ENCODE measurements around the gene SHC3.

SHC3 gene

DNA sequence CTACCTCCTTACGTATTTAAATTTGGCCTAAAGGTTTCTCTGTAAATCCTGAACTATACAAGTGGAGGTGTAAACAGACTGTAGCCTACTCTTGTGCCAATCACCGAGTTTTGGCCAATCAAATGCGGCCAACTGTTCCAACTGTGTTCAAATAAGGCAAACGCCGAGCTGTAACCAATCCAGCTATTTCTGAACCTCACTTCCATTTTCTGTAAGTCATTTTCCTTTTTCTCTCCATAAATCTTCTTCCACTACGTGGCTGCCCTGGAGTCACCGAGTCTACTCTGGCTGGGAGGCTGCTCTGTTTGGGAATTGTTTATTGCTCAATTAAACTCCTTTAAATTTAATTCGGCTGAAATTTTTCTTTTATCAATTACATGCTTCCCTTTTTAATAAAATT, 129.0 kb downstream of the SHC3 start:
- no peak for DNase-seq

- DNase-seq, result no peak
Observed at GRCh38 chr9:89048616-89049015, 130.0 kb downstream of the SHC3 start.

GRCh38 chr9:89047667-89048066, 131.0 kb downstream of the SHC3 start:
- DNase-seq, result no peak

- no peak for DNase-seq
Observed at GRCh38 chr9:89046832-89047231, 131.8 kb downstream of the SHC3 start.

DNA sequence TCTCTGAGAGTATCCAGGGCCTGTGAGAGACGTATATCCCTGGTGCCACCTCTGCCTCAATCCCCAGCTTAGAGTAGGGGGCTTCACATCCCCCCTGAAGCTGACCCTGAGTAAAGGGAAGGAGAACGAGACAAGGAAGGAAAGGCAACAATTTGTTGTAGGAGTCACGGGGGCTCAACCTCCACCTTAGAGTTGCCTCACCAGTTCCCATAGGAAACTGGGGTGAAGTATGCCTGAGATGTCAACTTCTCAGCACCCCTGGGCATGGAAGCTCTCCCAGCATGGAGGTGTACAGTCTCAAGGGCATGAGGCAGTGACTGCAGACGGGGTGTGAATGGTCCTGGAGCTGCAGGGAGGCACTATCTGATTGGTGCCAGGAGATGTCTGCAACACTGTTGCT, 133.7 kb downstream of the SHC3 start:
- no peak for DNase-seq

DNA sequence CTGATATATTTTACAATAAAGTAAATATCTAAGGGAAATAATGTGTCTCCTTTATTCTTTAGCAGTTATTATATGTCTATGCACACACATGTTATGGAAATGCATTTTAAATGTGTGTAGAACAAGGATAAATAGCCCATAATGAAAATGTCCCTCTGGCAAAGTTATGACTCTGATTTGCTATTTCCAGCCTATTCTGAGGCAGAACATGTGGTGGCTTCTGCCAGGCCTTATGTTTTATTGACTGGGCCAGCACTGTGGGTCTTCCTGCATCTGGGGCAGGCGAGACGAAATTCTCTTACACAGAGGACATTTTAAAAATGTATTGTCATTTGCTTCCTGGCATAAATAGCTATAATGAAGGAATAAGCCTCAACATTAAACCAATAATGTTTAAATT, 134.5 kb downstream of the SHC3 start:
- DNase-seq, result no peak

- DNase-seq, result no peak
Observed at GRCh38 chr9:89042984-89043383, 135.6 kb downstream of the SHC3 start.

DNA sequence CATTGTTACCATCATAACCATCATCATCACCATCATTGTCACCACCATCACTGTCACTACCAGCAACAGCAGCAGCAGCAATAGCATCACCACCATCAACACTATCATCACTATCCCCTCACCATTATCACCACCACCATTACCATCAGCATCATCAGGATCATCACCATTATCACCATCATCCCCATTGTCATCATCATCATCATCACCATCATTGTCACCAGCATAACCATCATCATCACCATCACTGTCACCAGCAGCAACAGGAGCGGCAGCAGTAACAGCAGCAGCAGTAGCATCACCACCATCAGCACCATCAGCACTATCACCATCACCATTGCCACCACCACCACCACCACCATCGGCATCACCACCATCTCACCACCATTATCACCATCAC, 139.0 kb downstream of the SHC3 start:
- no peak for DNase-seq

- DNase-seq, result no peak
Observed at GRCh38 chr9:89039104-89039465, 139.5 kb downstream of the SHC3 start.

DNA sequence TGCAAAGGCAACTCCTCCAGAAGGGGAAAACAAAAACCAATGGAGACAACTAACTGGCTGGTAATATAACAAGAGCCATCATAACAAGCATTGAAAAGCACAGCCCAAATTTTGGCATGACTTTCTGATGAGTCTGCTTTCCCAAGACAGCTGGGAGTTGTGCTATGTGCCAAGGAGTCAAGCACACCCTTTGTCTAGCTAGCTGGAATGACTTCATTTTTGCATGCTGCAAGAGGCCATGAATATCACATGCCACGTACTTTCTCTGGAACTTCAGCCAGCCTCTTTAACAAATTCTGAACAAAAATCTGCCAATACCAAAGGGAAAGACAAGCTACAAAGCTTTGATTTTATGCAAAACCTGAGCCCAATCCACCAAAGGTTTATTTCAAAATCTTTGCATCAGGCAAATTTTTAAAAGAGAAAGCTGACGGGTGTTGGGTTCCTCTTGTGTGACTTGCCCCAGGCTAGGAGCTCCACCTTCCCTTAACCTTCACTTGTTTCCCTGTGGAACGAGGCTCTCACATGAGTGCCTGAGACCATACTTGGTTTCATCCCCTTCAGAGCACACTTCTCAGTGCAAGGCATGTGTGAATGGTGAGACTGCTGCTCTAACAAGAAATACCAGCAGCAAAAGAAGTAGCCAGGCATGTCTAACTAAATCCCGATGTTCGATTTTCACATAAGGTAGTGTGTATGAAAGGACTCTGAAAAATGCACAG, 140.1 kb downstream of the SHC3 start:
- DNase-seq, result no peak

DNA sequence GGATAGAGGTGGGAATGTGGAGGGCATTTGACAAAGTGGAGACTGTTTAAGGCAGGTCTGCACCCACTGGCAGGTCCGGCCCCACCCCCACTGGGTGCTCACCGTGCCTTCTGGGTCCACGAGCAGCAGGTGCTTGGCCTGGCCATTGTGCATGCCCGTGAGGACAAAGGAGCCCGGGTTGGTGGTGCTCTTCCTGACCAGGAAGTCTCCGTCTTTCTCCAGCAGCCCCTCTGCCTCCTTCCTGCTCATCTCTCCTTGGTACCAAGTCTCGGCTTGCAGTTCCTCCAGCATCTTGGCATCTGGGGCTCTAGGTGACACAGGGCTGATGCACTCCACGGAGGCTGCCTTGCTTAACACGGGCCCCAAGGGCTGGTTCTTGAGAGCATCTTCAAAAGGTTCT, 140.7 kb downstream of the SHC3 start:
- DNase-seq, result no peak

DNA sequence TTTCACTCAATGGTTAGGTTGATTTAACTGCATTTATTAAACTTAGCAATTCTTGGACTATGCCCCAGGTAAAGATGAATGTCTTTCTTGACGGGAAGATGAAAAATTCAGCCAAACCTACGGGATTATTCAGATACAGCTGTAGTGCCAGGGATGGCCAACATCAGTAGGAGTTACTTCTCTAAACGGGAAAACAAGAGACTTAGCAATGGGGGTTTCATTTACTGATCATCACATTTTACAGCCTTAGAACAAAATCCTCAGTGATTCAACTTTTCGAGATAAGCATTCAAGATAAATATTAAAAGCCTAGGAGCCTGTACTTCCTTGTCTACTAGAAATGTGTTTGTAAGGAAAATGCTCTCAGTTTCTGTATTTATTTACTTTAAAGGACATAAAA, 141.3 kb downstream of the SHC3 start:
- no peak for DNase-seq

GRCh38 chr9:89036891-89037290, 141.7 kb downstream of the SHC3 start:
- DNase-seq, result no peak

DNA sequence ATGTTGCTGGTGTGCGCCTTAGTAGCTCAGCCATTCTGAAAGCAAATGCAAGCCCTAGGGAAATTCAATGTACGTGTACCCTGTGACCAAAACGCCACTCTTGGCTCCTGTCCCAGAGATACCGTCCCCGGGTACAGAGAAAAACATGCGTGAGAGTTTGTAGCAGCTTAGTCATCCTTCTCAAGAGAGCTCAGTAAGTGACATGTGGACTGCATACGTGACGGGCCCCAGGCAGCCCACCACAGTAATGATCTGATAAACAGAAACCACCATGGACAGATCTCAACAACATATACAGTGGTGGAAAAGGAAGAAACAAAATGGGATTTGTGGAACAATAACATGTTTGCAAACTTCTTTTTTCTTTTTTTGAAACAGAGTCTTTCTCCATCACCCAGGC, 142.2 kb downstream of the SHC3 start:
- DNase-seq, result no peak

- DNase-seq, result no peak
Observed at GRCh38 chr9:89032661-89033060, 146.0 kb downstream of the SHC3 start.

DNA sequence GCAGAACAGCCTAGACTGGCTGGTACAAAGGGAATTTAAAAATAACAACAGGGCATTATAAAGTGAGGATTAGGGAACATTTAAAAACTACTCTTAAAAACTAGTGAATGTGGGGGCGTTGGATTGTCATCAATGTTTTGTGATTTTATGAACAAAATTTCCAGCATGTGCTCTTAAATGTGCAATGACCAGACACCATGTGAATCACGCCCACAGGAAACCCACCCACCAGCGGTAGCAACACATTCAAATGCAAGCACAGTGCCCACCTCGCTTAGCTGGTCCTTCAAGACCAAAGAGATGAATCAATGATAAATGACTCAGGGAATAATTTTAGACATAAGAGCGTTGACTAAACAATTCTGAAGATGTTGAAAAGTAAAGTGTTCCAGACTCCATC, 146.4 kb downstream of the SHC3 start:
- no peak for DNase-seq

GRCh38 chr9:89029788-89030187, 148.8 kb downstream of the SHC3 start:
- DNase-seq, result no peak

GRCh38 chr9:89026876-89027275, 151.7 kb downstream of the SHC3 start:
- no peak for DNase-seq

DNA sequence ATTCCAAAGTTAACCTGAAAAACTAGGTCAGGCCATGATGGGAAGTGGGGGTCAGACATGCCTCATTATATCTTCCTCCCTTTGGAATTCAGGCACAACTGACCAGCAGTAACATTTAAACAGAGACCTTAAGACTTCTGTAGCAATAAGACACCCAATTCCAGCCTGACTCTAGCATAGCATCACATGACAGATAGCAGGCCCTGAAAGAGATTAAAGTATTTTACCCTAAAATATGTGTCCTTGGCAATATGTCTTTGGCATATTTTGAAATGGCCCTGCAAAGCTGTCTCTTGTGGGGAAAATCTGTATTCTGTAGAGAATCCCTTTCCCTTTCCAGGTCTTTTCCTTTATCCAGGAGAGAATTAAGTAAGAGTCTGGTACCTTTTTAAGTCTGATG, 153.1 kb downstream of the SHC3 start:
- DNase-seq, result no peak

DNA sequence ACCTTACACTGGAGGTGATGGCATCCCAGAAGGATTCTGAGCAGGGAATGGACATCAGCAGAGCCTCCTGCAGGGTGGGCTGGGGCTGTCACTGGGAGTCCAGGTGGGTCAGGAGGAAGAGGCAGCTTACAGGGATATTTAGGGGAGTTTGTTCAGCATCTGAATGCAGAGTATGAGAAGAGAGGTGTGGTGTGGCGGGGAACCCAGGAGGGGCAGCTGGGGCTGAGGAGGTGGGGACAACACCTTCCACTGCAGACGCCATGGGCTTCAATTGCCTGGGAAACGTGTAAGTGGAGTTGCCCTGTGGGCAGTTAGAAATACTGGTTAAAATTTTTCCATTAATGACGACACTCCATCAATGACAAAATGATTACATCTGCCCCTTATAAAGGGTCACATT, 153.9 kb downstream of the SHC3 start:
- DNase-seq, result no peak

- DNase-seq, result no peak
Observed at GRCh38 chr9:89023740-89024139, 154.9 kb downstream of the SHC3 start.

- no peak for DNase-seq
Observed at GRCh38 chr9:89022902-89023301, 155.7 kb downstream of the SHC3 start.

DNA sequence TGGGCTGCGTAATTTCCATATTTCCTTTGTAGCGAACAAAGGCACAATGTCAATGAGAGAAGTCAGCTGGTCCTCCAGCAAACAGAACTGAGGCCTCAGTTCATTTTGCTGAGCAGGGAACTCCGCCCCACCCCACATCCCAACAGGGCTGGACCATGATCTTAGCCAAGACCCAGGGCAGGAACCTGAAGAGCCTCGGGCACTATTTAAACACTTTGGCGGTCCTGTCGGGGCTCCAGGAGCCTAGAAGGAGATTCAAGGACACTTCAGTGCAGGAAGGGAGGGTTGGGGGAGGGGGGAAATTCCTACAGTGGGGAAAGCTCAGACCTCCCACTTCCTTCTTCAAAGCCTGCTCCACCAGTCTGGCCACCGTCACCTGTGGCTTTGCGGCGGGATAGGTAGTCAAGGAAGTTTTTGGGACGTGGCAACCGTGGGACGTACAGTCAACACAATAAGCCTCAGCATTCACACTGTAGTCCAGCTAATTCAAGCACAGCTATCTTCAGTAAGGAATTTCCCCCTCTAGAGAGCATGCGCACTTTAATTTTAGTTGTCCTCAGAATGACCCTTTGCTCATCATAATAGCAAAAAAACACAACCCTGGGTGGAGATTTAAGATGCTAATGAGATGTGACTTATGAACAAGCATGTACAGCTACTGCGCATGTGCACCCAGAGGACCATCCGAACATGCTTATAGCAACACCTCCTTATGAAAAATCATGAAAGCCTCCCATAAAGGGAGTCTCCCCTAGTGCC, 156.4 kb downstream of the SHC3 start:
- no peak for DNase-seq

GRCh38 chr9:89021154-89021803, 157.3 kb downstream of the SHC3 start:
- no peak for DNase-seq
